GM18907 (cell line): ENCODE measurements around the gene UGT1A8.
"Not testable (repeated sequence)": the region's sequence is repeated elsewhere in the genome, so short reads cannot be mapped to it uniquely, and the experiment has no call there.

Source experiments
- ATAC-seq: cut with Tn5 transposase; IDR thresholded peaks from one replicate; pipeline ENCODE4 v1.9.1; 2021; ENCODE audit warnings: mild to moderate bottlenecking, moderate library complexity; ENCODE audit not compliant: unreplicated experiment

Gene UGT1A8

DNA sequence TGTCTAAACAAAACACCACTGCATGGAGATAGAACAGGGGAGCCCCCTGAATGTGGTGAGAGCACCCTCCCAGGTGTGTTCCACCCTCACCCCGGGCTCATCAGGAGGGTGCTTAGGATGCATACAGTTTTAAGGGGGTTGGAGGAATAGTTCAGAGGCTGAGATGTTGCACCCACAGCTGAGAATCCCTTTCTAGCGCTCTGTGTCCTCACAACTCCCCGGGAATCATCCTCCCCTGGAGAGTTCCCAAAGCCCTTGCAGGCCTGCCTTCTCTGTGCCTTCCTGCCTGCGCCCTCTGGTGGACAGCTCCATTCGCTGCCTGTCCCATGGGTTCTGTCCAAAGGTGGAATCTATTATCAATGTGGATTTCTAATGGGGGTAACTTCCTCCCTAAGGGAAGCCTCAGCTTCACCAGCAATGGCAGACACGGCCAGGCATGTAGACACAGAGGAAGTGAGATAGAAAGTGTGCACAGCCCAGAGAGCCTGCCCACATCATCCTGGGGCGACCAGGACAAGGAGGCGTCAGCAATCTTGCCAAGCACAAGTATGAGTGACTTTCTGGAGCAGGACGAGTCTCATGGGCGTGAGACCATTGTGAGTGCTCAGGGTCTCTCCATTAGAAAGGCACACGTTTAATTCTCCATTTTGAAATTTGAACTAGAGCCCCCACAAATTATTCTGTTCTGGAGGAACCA, 94.0 kb downstream of the UGT1A8 start:
- peak; percentile 62 for ATAC-seq

DNA sequence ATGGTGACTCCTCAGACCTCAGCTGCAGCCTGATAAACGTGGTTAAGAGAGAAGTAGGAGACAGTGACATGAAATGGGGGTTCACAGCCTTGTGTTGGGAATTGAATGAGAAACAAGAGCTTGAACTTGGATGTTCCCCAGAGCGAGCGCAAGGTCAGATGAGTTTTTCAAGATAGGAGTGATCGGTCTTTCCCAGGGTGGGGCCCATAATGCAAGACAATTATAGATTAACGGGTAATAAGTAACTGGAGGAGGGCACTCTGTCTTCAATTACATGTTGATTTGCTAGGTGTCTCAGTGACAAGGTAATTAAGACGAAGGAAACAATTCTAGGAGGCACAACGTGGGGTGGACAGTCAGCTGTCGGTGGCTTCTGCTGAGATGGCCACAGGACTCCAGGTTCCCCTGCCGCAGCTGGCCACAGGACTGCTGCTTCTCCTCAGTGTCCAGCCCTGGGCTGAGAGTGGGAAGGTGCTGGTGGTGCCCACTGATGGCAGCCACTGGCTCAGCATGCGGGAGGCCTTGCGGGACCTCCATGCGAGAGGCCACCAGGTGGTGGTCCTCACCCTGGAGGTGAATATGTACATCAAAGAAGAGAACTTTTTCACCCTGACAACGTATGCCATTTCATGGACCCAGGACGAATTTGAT, 95.3 kb downstream of the UGT1A8 start, which contains the start of gene UGT1A5:
Gene UGT1A5, plus strand, starts transcription at position 297 of the 651 bp plus-strand sequence. Its CDS starts 85 bp downstream, at position 382.
- ATAC-seq, result no peak

DNA sequence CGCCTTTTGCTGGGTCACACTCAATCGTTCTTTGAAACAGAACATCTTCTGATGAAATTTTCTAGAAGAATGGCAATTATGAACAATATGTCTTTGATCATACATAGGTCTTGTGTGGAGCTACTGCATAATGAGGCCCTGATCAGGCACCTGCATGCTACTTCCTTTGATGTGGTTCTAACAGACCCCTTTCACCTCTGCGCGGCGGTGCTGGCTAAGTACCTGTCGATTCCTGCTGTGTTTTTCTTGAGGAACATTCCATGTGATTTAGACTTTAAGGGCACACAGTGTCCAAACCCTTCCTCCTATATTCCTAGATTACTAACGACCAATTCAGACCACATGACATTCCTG, 95.8 kb downstream of the UGT1A8 start:
- ATAC-seq, result no peak

DNA sequence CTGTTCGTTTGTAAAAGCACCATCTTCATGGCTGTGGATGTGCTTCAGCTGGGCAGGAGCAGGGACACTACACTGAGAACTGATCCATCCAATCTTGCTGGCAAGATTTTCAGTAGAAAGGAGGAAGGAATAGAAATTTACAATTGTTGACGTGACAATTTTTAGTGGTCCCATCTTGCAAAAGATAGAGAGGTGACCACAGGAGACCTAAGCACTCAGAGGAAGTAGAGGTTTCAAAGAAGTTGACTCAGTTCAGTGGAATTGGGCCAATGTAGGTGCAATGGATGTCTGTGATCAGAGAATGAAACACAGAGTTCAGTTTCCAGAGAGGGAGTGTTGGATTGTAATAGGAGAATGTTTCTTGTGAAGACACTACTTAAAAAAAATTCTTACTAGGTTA, 96.7 kb downstream of the UGT1A8 start:
- ATAC-seq, result no peak

DNA sequence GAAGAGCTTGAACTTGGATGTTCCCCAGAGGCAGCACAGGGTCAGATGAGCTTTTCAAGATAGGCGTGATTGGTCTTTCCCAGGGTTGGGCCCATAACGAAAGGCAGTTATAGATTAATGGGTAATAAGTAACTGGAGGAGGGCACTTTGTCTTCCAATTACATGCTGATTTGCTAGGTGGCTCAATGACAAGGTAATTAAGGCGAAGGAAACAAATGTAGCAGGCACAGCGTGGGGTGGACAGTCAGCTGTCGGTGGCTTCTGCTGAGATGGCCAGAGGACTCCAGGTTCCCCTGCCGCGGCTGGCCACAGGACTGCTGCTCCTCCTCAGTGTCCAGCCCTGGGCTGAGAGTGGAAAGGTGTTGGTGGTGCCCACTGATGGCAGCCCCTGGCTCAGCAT, 101.1 kb downstream of the UGT1A8 start, which contains the start of gene UGT1A4:
Gene UGT1A4, plus strand, starts transcription at position 185 of the 400 bp plus-strand sequence. Its CDS starts 85 bp downstream, at position 270.
- ATAC-seq, result no peak

DNA sequence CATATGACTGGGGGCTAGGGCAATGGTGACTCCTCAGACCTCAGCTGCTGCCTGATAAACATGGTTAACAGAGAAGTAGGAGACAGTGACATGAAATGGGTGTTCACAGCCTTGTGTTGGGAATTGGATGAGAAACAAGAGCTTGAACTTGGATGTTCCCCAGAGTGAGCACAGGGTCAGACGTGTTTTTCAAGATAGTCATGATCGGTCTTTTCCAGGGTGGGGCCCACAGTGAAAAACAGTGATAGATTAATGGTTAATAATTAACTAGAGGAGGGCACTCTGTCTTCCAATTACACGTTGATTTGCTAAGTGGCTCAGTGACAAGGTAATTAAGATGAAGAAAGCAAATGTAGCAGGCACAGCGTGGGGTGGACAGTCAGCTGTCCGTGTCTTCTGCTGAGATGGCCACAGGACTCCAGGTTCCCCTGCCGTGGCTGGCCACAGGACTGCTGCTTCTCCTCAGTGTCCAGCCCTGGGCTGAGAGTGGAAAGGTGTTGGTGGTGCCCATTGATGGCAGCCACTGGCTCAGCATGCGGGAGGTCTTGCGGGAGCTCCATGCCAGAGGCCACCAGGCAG, 111.4 kb downstream of the UGT1A8 start, which contains the start of gene UGT1A3:
Gene UGT1A3, plus strand, starts transcription at position 320 of the 579 bp plus-strand sequence. Its CDS starts 85 bp downstream, at position 405.
- no peak for ATAC-seq

DNA sequence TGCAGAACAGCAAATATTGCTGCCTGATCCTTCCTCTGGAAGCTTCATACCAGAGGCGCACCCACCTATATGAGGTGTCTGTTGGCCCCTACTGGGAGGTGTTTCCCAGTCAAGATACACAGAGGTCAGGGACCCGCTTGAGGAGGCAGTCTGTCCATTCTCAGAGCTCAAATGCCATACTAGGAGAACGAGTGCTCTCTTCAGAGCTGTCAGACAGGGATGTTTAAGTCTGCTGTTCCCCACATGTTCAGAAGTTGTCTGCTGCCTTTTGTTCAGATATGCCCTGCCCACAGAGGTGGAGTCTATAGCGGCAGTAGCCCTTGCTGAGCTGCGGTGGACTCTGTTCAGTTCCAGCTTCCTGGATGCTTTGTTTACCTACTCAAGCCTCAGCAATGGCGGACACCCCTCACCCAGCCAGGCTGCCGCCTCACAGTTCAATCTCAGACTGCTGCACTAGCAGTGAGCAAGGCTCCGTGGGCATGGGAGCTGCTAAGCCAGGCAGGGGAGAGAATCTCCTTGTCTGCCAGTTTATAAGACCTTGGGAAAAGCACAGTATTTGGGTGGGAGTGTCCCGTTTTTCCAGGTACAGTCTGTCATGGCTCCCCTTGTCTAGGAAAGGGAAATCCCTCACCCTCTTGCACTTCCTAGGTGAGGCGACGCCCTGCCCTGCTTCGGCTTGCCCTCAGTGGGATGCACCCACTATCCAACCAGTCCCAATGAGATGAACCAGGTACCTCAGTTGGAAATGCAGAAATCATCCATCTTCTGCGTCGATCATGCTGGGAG, 119.6 kb downstream of the UGT1A8 start:
- ATAC-seq, result not testable (repeated sequence)

DNA sequence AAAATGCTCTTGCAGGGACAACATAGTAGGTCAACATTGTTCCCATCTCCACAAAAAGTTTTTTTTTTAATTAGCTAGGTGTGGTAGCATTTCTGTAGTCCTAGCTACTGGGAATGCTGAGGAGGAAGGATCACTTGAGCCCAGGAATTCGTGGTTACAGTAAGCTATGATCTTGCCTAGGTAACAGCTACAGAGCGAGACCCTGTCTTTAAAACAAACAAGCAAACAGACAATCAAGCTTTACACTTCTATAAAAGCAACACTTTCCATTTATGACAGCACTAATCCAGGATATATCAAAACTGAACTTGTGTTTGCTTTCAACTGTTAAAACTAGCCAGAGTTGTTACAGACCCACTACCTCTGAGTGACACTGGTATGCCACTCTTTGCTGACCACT, 123.4 kb downstream of the UGT1A8 start:
- no peak for ATAC-seq

DNA sequence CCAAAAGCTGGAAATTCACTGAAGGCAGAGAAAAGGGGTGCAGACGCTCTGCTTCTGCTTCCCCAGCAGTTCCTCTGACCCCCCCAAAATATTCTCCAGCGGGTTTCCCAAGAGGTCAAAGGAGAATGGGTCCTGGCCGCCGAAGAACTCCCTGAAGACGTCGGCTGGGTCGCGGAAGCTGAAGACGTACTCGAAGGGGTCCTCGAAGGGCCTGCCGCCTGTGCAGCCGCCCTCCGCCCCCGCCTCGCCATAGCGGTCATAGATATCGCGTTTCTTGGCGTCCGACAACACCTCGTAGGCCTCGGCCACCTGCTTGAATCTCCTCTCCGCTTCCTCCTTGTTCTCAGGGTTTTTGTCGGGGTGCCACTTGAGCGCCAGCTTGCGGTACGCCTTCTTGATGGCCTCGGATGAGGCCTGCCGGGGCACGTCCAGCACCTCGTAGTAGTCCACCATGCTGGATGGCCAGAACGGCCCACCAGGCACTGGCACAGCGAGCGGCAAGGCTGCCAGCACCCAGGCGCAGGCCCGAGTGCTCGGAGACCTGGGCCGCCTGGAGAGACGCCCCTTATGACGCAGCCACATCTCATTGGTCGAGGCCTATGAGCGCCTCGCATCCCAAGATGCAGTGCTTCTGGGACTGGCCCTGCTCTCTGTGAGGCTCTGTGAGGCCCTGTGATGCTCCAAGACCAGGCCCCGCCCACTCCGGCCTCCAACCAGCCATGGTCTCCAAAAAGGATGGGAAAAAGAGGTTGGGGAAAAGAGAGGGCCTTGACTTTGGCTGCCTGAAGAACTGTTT, 126.2 kb downstream of the UGT1A8 start:
- no peak for ATAC-seq

DNA sequence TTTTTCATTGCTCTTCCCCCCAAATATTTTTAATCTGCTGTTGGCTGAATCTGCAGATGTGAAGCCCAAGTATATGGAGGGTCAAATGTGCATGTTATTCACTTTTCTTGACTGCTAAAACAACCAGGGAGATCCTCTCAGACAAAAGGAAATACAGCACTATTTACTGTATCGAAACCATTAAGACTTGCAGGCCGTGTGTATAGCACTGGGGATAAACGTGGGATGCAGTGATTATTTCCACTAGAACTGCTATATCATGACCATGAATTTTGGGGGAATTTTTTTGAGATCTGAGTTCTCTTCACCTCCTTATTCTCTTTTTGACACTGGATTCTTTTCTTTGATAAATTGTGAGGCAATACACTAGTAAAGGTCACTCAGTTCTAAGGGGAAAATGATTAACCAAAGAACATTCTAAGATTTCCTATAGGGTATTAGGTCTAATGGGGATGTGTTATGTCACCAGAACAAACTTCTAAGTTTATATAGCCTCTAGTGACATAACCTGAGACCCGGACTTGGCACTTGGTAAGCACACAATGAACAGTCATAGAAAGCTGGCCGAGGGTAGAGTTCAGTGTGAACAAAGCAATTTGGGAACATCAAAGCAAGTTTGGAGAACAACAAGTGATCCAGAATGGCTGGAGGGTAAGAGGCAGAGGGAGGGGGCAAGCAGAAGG, 127.8 kb downstream of the UGT1A8 start:
- no peak for ATAC-seq

DNA sequence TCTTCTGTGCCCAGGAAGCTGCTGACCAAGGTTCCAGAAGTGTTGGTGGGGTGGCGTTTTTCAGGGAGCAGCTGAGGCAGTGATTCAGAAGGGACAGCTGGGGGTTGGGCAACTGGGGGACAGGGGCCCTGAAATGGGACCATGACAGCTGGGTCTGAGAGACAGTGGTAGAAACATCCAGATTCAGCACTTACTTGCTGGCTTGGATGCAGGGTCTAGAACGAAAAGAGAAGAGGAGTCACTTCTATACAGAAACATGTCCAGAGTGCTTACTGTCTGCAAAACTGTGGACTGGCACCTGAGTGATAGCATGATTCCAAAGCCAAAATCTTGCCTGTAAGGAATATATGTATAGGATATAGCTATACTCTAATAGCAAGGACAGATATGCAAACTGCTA, 128.4 kb downstream of the UGT1A8 start:
- ATAC-seq, result not testable (repeated sequence)

DNA sequence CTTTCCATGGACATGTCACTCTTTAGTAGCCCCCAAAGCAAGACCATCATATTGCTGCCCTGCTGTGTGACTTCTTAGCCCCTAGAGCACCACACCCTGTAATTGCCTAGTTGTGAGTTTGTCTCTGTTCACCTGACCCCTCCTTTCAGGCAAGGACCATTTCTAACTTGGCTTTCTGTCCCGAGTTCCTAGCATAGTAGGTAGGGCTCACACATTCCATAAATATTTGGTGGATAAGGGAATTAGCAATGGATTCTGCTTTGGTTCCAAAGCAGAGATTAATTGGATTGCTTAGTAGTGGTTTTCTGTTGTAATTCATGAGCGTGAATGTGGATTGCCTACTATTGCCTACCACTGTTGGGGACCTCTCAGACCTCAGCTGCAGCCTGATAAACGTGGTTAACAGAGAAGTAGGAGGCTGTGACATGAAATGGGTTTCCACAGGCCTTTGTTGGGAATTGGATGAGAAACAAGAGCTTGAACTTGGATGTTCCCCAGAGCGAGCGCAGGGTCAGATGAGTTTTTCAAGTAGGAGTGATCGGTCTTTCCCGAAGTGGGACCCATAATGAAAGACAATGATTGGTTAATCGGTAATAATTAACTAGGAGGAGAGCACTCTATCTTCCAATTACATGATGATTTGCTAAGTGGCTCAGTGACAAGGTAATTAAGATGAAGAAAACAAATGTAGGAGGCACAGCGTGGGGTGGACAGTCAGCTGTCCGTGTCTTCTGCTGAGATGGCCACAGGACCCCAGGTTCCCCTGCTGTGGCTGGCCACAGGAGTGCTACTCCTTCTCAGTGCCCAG, 129.2 kb downstream of the UGT1A8 start:
- ATAC-seq, result no peak

DNA sequence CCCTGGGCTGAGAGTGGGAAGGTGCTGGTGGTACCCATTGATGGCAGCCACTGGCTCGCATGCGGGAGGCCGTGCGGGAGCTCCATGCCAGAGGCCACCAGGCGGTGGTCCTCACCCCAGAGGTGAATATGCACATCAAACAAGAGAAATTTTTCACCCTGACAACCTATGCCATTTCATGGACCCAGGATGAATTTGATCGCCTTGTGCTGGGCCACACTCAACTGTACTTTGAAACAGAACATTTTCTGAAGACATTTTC, 129.8 kb downstream of the UGT1A8 start:
- no peak for ATAC-seq

DNA sequence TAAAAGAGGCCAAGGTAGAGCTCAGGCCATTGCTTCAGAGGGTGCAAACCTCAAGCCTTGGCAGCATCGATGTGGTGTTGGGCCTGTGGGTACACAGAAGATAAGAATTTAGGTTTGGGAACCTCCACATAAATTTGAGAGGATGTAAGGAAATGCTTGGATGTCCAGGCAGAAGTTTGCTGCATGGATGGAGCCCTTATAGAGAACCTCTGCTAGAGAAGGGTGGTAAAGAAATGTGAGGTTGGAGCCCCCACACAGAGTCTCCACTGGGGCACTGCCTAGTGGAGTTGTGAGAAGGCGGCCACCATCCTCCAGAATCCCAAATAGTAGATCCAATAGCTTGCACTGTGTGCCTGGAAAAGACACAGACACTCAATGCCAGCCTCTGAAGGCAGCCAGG, 133.3 kb downstream of the UGT1A8 start:
- not testable (repeated sequence) for ATAC-seq

DNA sequence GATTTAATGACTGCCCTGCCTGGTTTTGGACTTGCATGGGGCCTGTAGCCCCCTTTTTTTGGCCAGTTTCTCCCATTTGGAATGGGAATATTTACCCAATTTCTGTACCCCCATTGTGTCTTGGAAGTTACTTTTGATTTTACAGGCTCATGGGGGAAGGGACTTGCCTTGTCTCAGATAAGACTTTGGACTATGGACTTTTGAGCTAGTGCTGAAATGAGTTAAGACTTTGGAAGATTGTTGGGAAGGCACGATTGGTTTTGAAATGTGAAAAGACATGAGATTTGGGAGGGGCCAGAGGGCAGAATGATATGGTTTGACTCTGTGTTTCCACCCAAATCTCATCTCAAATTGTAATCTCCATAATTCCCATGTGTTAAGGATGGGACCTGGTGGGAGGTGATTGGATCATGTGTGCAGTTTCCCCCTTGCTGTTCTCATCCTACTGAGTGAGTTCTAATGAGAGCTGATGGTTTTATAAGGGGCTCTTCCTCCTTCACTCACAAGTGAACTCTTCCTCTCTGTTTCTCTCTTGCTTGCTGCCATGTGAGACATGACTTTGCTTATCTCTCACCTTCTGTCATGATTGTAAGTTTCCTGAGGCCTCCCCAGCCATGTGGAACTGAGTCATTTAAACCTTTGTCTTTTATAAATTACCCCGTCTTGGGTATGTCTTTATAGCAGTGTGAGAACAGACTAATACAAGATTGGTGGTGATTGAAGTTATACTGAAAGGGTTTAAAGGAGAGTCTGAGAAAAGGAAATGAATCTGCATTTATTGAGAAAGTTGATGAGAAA, 134.0 kb downstream of the UGT1A8 start:
- ATAC-seq, result not testable (repeated sequence)

DNA sequence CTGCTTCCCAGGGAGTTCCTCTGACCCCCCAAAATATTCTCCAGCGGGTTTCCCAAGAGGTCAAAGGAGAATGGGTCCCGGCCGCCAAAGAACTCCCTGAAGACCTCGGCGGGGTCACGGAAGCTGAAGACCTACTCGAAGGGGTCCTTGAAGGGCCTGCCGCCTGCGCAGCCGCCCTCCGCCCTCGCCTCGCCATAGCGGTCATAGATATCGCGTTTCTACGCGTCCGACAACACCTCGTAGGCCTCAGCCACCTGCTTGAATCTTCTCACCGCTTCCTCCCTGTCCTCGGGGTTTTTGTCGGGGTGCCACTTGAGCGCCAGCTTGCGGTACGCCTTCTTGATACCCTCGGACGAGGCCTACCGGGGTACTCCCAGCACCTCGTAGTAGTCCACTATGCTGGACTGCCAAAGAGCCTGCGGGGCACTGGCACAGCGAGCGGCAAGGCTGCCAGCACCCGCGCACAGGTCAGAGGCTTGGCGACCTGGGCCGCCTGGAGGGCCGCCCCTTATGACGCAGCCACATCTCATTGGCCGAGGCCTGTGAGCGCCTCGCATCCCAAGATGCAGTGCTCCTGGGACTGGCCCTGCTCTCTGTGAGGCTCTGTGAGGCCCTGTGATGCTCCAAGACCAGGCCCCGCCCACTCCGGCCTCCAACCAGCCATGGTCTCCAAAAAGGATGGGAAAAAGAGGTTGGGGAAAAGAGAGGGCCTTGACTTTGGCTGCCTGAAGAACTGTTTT, 137.6 kb downstream of the UGT1A8 start:
- ATAC-seq, result no peak

DNA sequence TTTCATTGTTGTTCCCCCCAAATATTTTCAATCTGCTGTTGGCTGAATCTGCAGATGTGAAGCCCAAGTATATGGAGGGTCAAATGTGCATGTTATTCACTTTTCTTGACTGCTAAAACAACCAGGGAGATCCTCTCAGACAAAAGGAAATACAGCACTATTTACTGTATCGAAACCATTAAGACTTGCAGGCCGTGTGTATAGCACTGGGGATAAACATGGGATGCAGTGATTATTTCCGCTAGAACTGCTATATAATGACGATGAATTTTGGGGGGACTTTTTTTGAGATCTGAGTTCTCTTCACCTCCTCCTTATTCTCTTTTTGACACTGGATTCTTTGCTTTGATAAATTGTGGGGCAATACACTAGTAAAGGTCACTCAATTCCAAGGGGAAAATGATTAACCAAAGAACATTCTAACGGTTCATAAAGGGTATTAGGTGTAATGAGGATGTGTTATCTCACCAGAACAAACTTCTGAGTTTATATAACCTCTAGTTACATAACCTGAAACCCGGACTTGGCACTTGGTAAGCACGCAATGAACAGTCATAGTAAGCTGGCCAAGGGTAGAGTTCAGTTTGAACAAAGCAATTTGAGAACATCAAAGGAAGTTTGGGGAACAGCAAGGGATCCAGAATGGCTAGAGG, 139.1 kb downstream of the UGT1A8 start:
- no peak for ATAC-seq
